Nephron progenitor cell (in vitro differentiated cells): ENCODE data around the gene HIGD1B.

Experiments
- DNase-seq: peaks from one replicate; pipeline ENCODE4 v3.0.0; 2021
- H3K27ac Mint-ChIP-seq: 2 replicates; pipeline ENCODE4 v1.8.0; 2021; ENCODE audit warnings: mild to moderate bottlenecking, moderate library complexity, mixed read lengths
- H3K27me3 Mint-ChIP-seq: 2 replicates; pipeline ENCODE4 v1.8.0; 2021; ENCODE audit warnings: mild to moderate bottlenecking, low read depth, mixed read lengths; ENCODE audit not compliant: poor library complexity
- H3K36me3 Mint-ChIP-seq: 2 replicates; pipeline ENCODE4 v1.8.0; 2021; ENCODE audit warnings: low read depth, mixed read lengths
- H3K4me1 Mint-ChIP-seq: 2 replicates; pipeline ENCODE4 v1.8.0; 2021; ENCODE audit warnings: mixed read lengths
- H3K4me3 Mint-ChIP-seq: 2 replicates; pipeline ENCODE4 v1.8.0; 2021; ENCODE audit warnings: mild to moderate bottlenecking, moderate library complexity, mixed read lengths
- H3K9me3 Mint-ChIP-seq: 2 replicates; pipeline ENCODE4 v1.8.0; 2021; ENCODE audit warnings: mild to moderate bottlenecking, moderate library complexity, mixed read lengths
- TF ChIP-seq, protein P1 (sequence below): fragments of 200-600 bp; sonication (generic); IDR thresholded peaks from 2 replicates; pipeline ENCODE4 v1.5.0; 2021; ENCODE audit warnings: antibody characterized with exemption

The HIGD1B gene

DNA sequence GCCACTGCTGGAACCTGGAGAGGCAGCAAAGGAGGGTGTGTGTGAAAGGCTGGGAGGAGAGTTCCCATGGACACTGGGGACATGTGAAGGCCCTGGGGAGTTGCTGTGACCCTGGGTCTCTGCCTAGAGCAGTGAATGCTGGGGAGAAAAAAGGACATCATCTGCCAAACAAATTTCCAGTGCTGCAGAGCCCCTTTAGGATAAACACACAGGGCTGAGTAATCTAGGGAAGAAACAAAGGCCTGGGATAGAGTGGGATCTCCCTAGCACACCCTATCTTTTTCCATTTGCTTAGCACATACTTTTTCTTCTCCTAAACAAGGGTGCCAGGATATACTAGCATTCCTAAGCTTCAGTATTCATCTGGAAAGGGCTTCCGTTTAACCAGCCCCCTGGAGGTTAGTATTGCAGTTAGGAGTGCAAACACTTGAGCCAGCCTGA, 3.3 kb upstream of the HIGD1B start:
- Mint-ChIP-seq H3K9me3 (no peaks in the 10 kb centered on the region), H3K36me3 (no peaks in the 10 kb centered on the region), H3K27ac (peak overlapping the region; percentile 94), H3K4me1 (peaks cover 51% of the 10 kb centered on the region), H3K27me3 (no peaks in the 10 kb centered on the region), H3K4me3 (no peak overlapping the region)
- TF ChIP-seq, protein P1, sequence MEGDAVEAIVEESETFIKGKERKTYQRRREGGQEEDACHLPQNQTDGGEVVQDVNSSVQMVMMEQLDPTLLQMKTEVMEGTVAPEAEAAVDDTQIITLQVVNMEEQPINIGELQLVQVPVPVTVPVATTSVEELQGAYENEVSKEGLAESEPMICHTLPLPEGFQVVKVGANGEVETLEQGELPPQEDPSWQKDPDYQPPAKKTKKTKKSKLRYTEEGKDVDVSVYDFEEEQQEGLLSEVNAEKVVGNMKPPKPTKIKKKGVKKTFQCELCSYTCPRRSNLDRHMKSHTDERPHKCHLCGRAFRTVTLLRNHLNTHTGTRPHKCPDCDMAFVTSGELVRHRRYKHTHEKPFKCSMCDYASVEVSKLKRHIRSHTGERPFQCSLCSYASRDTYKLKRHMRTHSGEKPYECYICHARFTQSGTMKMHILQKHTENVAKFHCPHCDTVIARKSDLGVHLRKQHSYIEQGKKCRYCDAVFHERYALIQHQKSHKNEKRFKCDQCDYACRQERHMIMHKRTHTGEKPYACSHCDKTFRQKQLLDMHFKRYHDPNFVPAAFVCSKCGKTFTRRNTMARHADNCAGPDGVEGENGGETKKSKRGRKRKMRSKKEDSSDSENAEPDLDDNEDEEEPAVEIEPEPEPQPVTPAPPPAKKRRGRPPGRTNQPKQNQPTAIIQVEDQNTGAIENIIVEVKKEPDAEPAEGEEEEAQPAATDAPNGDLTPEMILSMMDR: no peak
- no peak for DNase-seq

DNA sequence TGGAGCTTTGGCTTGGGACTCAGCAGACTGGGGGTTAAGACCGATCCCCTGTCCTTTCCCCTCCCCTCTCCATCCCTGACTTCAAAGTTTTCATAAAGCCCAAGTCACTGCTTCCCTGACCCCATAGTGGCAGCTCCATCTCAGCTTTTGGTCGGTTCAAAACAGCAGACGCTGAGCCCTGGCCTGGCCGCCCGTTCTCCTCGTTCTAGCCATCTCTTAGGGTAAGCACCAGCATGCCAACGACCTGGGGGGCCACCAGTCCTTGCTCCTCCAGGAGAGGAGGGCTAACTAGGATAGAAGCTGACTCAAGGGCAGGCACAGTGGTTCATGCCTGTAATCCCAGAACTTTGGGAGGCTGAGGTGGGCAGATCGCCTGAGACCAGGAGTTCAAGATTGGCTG, 1.5 kb upstream of the HIGD1B start:
- H3K27me3 Mint-ChIP-seq: no peaks in the 10 kb centered on the region
- DNase-seq: no peak
- TF ChIP-seq, protein P1: no peak
- H3K4me3 Mint-ChIP-seq: no peak overlapping the region
- H3K27ac Mint-ChIP-seq: peak overlapping the region; percentile 76
- H3K36me3 Mint-ChIP-seq: peaks cover 15% of the 10 kb centered on the region
- no peaks in the 10 kb centered on the region for H3K9me3 Mint-ChIP-seq
- H3K4me1 Mint-ChIP-seq: peaks cover 44% of the 10 kb centered on the region

DNA sequence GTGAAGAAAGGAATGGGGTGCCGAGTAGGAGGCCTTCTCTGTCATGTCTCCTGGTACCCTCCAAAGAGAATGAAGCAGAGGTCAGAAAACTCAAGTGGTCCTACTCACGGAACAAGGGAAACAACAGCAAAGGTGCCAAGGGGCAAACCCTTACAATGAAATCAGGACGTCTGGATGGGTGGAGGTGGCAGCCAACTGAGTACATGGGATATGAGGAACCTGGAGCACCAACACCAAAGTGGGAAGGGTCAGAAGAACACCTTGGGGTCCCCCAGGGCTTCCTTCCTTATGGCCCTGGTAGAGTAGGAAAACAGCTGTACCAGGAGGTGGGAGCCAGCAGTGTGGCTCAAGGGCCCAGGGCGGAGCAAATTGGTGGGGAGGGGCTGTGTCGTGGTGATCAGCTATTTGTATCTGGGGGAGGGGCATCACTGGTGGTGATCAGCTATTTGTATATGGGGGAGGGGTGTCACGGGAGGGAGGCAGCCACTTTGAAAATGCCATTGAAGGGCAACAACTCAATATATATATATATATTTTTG, 643 bp downstream of the HIGD1B start:
- TF ChIP-seq, protein P1: no peak
- DNase-seq: no peak
- Mint-ChIP-seq H3K27ac (no peak overlapping the region), H3K36me3 (peaks cover 32% of the 10 kb centered on the region), H3K4me1 (peaks cover 33% of the 10 kb centered on the region), H3K4me3 (no peak overlapping the region), H3K27me3 (no peaks in the 10 kb centered on the region), H3K9me3 (no peaks in the 10 kb centered on the region)

- Mint-ChIP-seq H3K4me1 (peaks cover 36% of the 10 kb centered on the region), H3K27me3 (no peaks in the 10 kb centered on the region), H3K9me3 (no peaks in the 10 kb centered on the region), H3K36me3 (peaks cover 39% of the 10 kb centered on the region), H3K4me3 (no peak overlapping the region), H3K27ac (peak overlapping the region; percentile 89)
- no peak for DNase-seq
- TF ChIP-seq, protein P1: no peak
Observed at GRCh38 chr17:44848961-44849489, 1.3 kb downstream of the HIGD1B start.

DNA sequence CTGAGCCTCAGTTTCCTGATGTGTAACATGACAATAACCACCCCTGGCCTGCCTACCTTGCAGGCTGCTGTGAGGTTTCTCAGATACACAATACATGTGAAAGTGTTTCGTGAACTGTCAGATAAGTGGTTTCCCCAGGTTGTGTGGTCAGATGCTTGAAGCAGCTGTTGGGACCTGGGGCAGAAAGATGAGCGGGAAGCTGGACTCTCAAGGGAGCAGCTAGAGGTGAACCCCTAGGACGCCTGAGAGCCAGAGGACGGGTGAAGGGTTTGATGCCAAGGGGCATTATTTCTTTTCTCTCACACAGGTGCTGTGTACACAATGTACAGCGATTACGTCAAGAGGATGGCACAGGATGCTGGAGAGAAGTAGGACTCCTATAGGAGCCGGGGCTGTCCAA, 2.3 kb downstream of the HIGD1B start:
- H3K27ac Mint-ChIP-seq: peak overlapping the region; percentile 87
- H3K36me3 Mint-ChIP-seq: peaks cover 49% of the 10 kb centered on the region
- H3K27me3 Mint-ChIP-seq: no peaks in the 10 kb centered on the region
- TF ChIP-seq, protein P1: no peak
- H3K4me3 Mint-ChIP-seq: no peak overlapping the region
- no peaks in the 10 kb centered on the region for H3K9me3 Mint-ChIP-seq
- H3K4me1 Mint-ChIP-seq: peaks cover 38% of the 10 kb centered on the region
- DNase-seq: no peak

- Mint-ChIP-seq H3K36me3 (peaks cover 55% of the 10 kb centered on the region), H3K4me3 (no peak overlapping the region), H3K4me1 (peaks cover 39% of the 10 kb centered on the region), H3K9me3 (no peaks in the 10 kb centered on the region), H3K27ac (peak overlapping the region; percentile 87), H3K27me3 (no peaks in the 10 kb centered on the region)
- TF ChIP-seq, protein P1: no peak
- DNase-seq: no peak
Observed at GRCh38 chr17:44850612-44851011, 2.9 kb downstream of the HIGD1B start.
